Gastroesophageal sphincter (tissue), 4 donors: Measurements from ENCODE around the gene MIPEP. TPM values are rescaled to one million over a fixed set of nuclear protein-coding genes. Genes with fewer than 3 reads are reported as not detected.

Experiments
- ATAC-seq: fragments of 150-250 bp; one replicate; pipeline ENCODE4 v1.9.1; 2016; ENCODE audit warnings: mild to moderate bottlenecking, moderate library complexity
- H3K27ac ChIP-seq, 4 donors: fragments of 200-600 bp; sonication (generic) in 3 of 4; 1 replicate in 3 of 4; 2 replicates in 1 of 4; pipeline ENCODE4 v1.5.1; 2016 to 2019
- H3K27me3 ChIP-seq: fragments of 200-600 bp; sonication (generic); one replicate; pipeline ENCODE4 v1.5.1; 2019
- H3K36me3 ChIP-seq, 2 donors: fragments of 200-600 bp; sonication (generic); one replicate each; pipeline ENCODE4 v1.5.1; 2019; ENCODE audit warnings: control low read depth in 1 of 2
- H3K4me1 ChIP-seq, 3 donors: fragments of 200-600 bp; sonication (generic); 1 replicate in 2 of 3; 2 replicates in 1 of 3; pipeline ENCODE4 v1.5.1; 2016 to 2019; ENCODE audit warnings: control low read depth in 2 of 3
- H3K4me3 ChIP-seq, 2 donors: fragments of 200-600 bp; sonication (generic); one replicate each; pipeline ENCODE4 v1.5.1; 2019; ENCODE audit warnings: mild to moderate bottlenecking in 1 of 2, moderate library complexity in 1 of 2
- H3K9me3 ChIP-seq, 3 donors: fragments of 200-600 bp; sonication (generic); one replicate each; pipeline ENCODE4 v1.5.1; 2017 to 2019; ENCODE audit warnings: control low read depth in 2 of 3
- EP300 ChIP-seq: sonication (generic); formaldehyde crosslinking; IDR thresholded peaks from one replicate; pipeline ENCODE4 v1.6.1; 2017; ENCODE audit warnings: antibody characterized with exemption, mild to moderate bottlenecking
- POLR2A ChIP-seq, 2 donors: fragments of 450-650 bp; IDR thresholded peaks; one replicate each; pipeline ENCODE4 v1.6.1; 2017; ENCODE audit warnings: antibody characterized with exemption in 2 of 2, mild to moderate bottlenecking in 2 of 2, moderate library complexity in 1 of 2
- POLR2AphosphoS5 ChIP-seq: sonication (generic); formaldehyde crosslinking; IDR thresholded peaks from one replicate; pipeline ENCODE4 v1.6.1; 2017; ENCODE audit warnings: antibody characterized with exemption
- WGBS, 2 donors: methylation state at CpG; one replicate each; pipeline ENCODE4 v1.1.5; 2018; ENCODE audit warnings: low coverage in 1 of 2; 5-methylcytosine and 5-hydroxymethylcytosine counted together
- total RNA-seq, 4 donors: library from RNA; depleted of rRNA; stranded (reverse); fragments of >200 nt; gene quantifications; one replicate each; pipeline ENCODE4 v1.1.0, GENCODE V29; 2016
- TF ChIP-seq, protein P1 (sequence below), 4 experiments: fragments of 200-600 bp in 2 of 4; fragments of 450-650 bp in 2 of 4; sonication (generic) in 1 of 4; IDR thresholded peaks; one replicate each; pipeline ENCODE4 v1.5.1; 2017 to 2019; ENCODE audit warnings: antibody characterized with exemption in 4 of 4, mild to moderate bottlenecking in 2 of 4, moderate library complexity in 2 of 4

The MIPEP gene
- total RNA-seq, 4 donors from 2014 or later = 12.4 to 27.4 (median 20.3) TPM

DNA sequence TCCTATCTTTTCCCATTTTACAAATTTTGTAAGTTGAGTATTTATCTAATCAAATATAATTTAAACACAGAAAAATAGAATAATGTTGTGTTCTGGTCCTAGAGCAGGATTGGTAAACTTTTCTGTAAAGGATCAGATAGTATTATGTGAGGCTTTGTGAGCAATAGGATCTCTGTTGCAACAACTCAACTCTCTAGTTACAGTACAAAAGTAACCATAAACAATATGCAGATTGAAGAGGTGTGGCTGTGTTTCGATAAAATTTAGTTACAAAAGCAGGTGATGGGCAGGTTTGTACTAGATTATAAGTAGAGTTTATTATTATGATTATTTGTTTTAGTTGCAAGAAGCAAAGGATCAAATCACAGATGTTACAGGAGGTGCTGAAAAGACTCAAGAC lies 23.3 kb upstream of the MIPEP start:
- 82 to 85% methylated on average over 1 of the region's 1 CpG for WGBS, 2 donors
- ATAC-seq = no peak
- Histone ChIP-seq H3K4me3 (no peak overlapping the region), H3K27ac (no peak overlapping the region), H3K36me3 (no peaks in the 10 kb centered on the region), H3K9me3 (no peaks in the 10 kb centered on the region), H3K27me3 (peaks cover 22% of the 10 kb centered on the region), H3K4me1 (no peaks in the 10 kb centered on the region)
- TF ChIP-seq POLR2AphosphoS5 (no peak), POLR2A (IDR thresholded peaks at IDR 0.05) (no peak), EP300 (no peak)
- TF ChIP-seq, protein P1, sequence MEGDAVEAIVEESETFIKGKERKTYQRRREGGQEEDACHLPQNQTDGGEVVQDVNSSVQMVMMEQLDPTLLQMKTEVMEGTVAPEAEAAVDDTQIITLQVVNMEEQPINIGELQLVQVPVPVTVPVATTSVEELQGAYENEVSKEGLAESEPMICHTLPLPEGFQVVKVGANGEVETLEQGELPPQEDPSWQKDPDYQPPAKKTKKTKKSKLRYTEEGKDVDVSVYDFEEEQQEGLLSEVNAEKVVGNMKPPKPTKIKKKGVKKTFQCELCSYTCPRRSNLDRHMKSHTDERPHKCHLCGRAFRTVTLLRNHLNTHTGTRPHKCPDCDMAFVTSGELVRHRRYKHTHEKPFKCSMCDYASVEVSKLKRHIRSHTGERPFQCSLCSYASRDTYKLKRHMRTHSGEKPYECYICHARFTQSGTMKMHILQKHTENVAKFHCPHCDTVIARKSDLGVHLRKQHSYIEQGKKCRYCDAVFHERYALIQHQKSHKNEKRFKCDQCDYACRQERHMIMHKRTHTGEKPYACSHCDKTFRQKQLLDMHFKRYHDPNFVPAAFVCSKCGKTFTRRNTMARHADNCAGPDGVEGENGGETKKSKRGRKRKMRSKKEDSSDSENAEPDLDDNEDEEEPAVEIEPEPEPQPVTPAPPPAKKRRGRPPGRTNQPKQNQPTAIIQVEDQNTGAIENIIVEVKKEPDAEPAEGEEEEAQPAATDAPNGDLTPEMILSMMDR (IDR thresholded peaks at IDR 0.05) = no peak

DNA sequence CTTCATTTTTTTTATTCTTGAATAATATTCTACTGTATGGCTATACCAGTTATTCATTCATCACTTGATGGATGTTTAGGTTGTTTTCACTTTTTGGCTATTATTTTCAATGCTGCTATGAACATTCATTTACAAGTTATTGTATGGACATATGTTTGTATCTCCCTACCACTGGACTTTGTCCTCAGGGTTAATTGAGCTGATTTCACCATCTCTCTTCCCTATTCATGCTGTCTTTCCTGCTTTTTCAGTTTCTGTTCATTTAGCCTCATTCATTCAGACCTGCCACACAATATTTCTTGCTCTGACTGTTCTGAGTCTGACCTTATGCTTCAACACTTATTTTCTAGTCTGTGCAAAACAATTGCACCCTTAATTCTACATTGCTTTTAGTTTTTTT lies 20.4 kb upstream of the MIPEP start:
- Histone ChIP-seq H3K9me3 (no peaks in the 10 kb centered on the region), H3K4me1 (no peaks in the 10 kb centered on the region), H3K36me3 (no peaks in the 10 kb centered on the region), H3K4me3 (no peak overlapping the region), H3K27ac (no peak overlapping the region), H3K27me3 (no peaks in the 10 kb centered on the region)
- TF ChIP-seq EP300 (no peak), POLR2A (IDR thresholded peaks at IDR 0.05) (no peak), POLR2AphosphoS5 (no peak)
- TF ChIP-seq, protein P1 (IDR thresholded peaks at IDR 0.05) = no peak
- no peak for ATAC-seq

DNA sequence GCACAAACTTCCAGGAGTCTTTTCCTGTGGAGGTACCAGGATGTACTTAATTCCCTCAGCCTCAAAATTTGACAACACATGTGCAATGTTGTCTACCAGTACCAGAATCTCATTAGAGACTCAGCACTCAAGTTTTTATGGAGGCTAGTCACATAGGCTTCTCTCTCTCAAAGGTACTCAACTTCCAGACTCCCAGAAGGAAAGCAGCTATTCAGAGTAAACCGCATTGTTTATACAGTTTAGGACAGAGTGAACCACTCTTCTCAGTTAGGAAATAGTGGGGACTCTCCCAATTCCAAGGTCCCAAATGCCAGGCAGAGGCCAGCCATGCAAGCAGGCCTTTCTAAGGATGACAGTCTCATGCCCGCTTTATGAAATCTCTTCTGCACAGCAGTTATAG lies 16.6 kb upstream of the MIPEP start:
- Histone ChIP-seq H3K27me3 (peaks cover 36% of the 10 kb centered on the region), H3K36me3 (no peaks in the 10 kb centered on the region), H3K4me3 (no peak overlapping the region), H3K4me1 (peaks cover 0 to 11% (median 7%) of the 10 kb centered on the region in 3 donors), H3K9me3 (no peaks in the 10 kb centered on the region), H3K27ac (no peak overlapping the region)
- no peak for TF ChIP-seq EP300
- no peak for TF ChIP-seq POLR2A (IDR thresholded peaks at IDR 0.05)
- TF ChIP-seq, protein P1 (IDR thresholded peaks at IDR 0.05) = no peak
- TF ChIP-seq POLR2AphosphoS5 = no peak
- no peak for ATAC-seq
- 90 to 95% methylated on average over 1 to 2 of the region's 2 CpGs for WGBS, 2 donors

DNA sequence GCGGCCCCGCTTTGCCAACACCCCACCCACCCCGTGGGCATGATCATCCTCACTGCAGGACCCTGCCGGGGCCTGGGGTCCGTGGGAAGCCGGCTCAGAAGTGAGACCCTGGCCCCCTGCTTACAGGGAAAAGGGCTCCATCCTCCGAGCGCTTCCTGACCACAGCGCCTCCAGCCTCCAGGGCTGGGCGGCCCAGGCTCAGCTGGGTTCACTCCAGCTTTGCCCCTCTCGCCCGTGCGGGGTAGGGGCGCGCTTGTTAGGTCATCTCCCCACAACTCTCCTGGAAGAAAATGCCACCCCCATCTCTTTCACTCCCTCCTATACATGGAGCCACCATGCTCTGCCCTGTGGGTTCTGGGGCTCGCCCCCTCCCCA lies 14.7 kb upstream of the MIPEP start:
- Histone ChIP-seq H3K27ac (no peak overlapping the region), H3K4me1 (peaks cover 0 to 11% (median 7%) of the 10 kb centered on the region in 3 donors), H3K4me3 (no peak overlapping the region), H3K36me3 (no peaks in the 10 kb centered on the region), H3K27me3 (peaks cover 36% of the 10 kb centered on the region), H3K9me3 (no peaks in the 10 kb centered on the region)
- peak; percentile 36 for ATAC-seq
- TF ChIP-seq POLR2A (IDR thresholded peaks at IDR 0.05) (no peak), EP300 (no peak), POLR2AphosphoS5 (no peak)
- TF ChIP-seq, protein P1 (IDR thresholded peaks at IDR 0.05) = no peak
- WGBS, 2 donors = 35% methylated on average over 2 of the region's 16 CpGs; no CpG with 5 or more reads in 1 of the 2 donors

DNA sequence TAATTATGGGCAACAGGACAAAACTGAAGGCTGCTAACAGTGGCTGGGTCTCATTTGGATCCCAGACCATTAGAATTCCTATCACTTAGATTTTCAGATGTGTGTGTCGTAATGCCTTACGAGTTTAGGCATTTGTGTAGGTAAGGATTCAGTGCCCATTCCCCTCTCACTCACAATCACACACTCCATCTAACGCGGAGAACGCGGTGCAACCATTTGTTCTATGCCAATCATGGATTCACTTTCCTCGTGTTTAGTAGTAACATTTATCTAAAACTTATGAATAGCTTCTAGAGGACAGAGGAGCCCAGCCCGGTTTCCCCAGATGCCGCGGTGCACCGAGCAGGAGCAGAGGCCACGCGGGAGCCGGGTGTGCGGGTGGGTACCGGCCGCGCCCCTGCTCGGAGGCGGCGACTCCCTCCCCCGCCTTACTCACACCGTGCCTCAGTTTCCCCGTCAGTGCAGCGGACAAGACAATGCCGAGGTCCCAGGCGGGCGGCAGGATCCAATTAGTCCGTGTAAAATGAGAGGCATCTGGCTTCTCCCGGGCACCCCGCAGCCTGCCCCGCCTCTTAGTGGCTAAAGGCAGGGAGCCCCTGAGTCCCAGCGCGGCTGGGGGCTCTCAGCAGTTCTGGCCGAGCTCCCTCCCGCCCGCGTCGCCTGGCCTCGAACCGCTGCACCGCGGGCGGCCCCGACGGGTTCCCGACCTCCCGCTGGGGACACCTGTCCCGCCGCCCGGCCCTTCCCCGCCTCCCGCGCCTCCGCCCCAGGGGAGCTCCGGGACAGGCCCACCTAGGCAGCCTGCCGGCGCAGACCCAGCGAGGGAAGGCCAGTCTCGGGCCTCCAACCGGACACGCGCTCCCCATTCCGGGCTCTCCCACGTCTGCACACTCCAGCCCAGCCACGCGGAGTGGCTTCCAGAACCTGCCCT lies 14.0 kb upstream of the MIPEP start:
- Histone ChIP-seq H3K36me3 (no peaks in the 10 kb centered on the region), H3K27ac (no peak overlapping the region), H3K4me3 (peak overlapping the region in 1 of 2 donors; percentile 34), H3K4me1 (peaks cover 0 to 11% (median 7%) of the 10 kb centered on the region in 3 donors), H3K27me3 (peaks cover 36% of the 10 kb centered on the region), H3K9me3 (no peaks in the 10 kb centered on the region)
- ATAC-seq = no peak
- TF ChIP-seq POLR2A (IDR thresholded peaks at IDR 0.05) (no peak), POLR2AphosphoS5 (no peak), EP300 (no peak)
- 34 to 77% methylated on average over 7 to 10 of the region's 67 CpGs for WGBS, 2 donors
